A673 (cell line): ENCODE measurements around the gene DEXI. TPM values are rescaled to one million over a fixed set of nuclear protein-coding genes. Genes with fewer than 3 reads are reported as not detected.

Experiments used
- BruUV-seq: library from RNA; stranded (reverse); fragments of 400-500 nt; replicated peaks from 2 replicates; lab custom pipeline; 2021; lab: Mats Ljungman, UMichigan
- CTCF ChIA-PET: fragments of 300-600 bp; sonication (Branson Sonifier 250); formaldehyde crosslinking; loops from one replicate; lab custom pipeline; 2022; ENCODE audit warnings: antibody characterized with exemption; lab: Charles Lee
- POLR2A ChIA-PET: fragments of 300-600 bp; sonication (Branson Sonifier 250); formaldehyde crosslinking; loops from one replicate; lab custom pipeline; 2022; ENCODE audit warnings: antibody characterized with exemption; ENCODE audit not compliant: low non-redundant PET; lab: Charles Lee
- DNase-seq: peaks from one replicate; pipeline ENCODE4 v3.0.0-alpha.2; 2015; ENCODE audit warnings: low spot score
- H3K27ac ChIP-seq: fragments of 200-600 bp; sonication (generic); 2 replicates; pipeline ENCODE4 v1.5.1; 2016; ENCODE audit warnings: mixed run types, low read depth, mild to moderate bottlenecking, mixed read lengths, antibody characterized with exemption, low read length; ENCODE audit not compliant: poor library complexity, severe bottlenecking
- H3K27me3 ChIP-seq: fragments of 200-600 bp; sonication (generic); replicated peaks from 2 replicates; pipeline ENCODE4 v1.6.1; 2017; ENCODE audit warnings: mixed run types, low read depth, mild to moderate bottlenecking, mixed read lengths, antibody characterized with exemption, low read length; ENCODE audit not compliant: insufficient read depth, poor library complexity
- H3K36me3 ChIP-seq: fragments of 200-600 bp; sonication (generic); 2 replicates; pipeline ENCODE4 v1.6.1; 2016; ENCODE audit warnings: mixed run types, mild to moderate bottlenecking, mixed read lengths, antibody characterized with exemption, low read length; ENCODE audit not compliant: insufficient read depth, poor library complexity, severe bottlenecking
- H3K4me1 ChIP-seq: fragments of 200-600 bp; sonication (generic); 2 replicates; pipeline ENCODE4 v1.6.1; 2017; ENCODE audit warnings: mixed run types, mild to moderate bottlenecking, mixed read lengths, antibody characterized with exemption, low read length; ENCODE audit not compliant: insufficient read depth, poor library complexity, severe bottlenecking
- H3K4me3 ChIP-seq: fragments of 200-600 bp; sonication (generic); 2 replicates; pipeline ENCODE4 v1.5.1; 2016; ENCODE audit warnings: low read depth, mixed run types, mild to moderate bottlenecking, mixed read lengths, low read length; ENCODE audit not compliant: poor library complexity, severe bottlenecking
- H3K9me3 ChIP-seq: fragments of 200-600 bp; sonication (generic); 2 replicates; pipeline ENCODE4 v1.6.1; 2016; ENCODE audit warnings: mixed run types, low read depth, mild to moderate bottlenecking, mixed read lengths, antibody characterized with exemption, low read length; ENCODE audit not compliant: poor library complexity, severe bottlenecking
- CTCF ChIP-seq: fragments of 300-800, 200-600 bp; sonication (generic); conservative IDR thresholded peaks from 2 replicates; pipeline ENCODE4 v1.5.1; 2017; ENCODE audit warnings: low read depth, mild to moderate bottlenecking, antibody characterized with exemption, low read length, moderate library complexity, mixed read lengths
- EZH2 ChIP-seq: fragments of 200-600 bp; sonication (generic); IDR thresholded peaks from 2 replicates; pipeline ENCODE4 v1.6.1; 2017; ENCODE audit warnings: borderline replicate concordance, low read depth, mild to moderate bottlenecking, mixed read lengths, antibody characterized with exemption, low read length; ENCODE audit not compliant: poor library complexity, severe bottlenecking
- intact Hi-C: fragments of 100-400 bp; cut with micrococcal nuclease; formaldehyde crosslinking; loops from one replicate; pipeline ENCODE4 v1.10.0; 2022; ENCODE audit not compliant: unreplicated experiment
- total RNA-seq: library from RNA; stranded (reverse); gene quantifications from 2 replicates; pipeline ENCODE4 v1.2.3, GENCODE V29; 2021

The DEXI gene
- total RNA-seq, 1 experiment from 2014 or later = 30.7 TPM

- BruUV-seq = no TSS peak
- intact Hi-C loops = no loop called here
- no peaks in the 10 kb centered on the region for H3K27me3 ChIP-seq
- DNase-seq = no peak
- no peak for TF ChIP-seq CTCF
- TF ChIP-seq EZH2 = no peak
- ChIA-PET CTCF (interaction anchor here (0.9 to 1.4 kb wide), 2 partner anchors 21 to 306 kb away, joined by 3 to 10 read pairs; partner anchors contain the start of gene SOCS1), POLR2A (no interaction called here)
- H3K27ac ChIP-seq = no peak overlapping the region
- H3K9me3 ChIP-seq = no peaks in the 10 kb centered on the region
- H3K36me3 ChIP-seq = no peaks in the 10 kb centered on the region
- H3K4me1 ChIP-seq = peaks cover 41% of the 10 kb centered on the region
- no peak overlapping the region for H3K4me3 ChIP-seq
These were observed 8.1 kb upstream of the DEXI start for GRCh38 chr16:10950393-10950792.

- Histone ChIP-seq H3K4me3 (no peak overlapping the region), H3K27ac (no peak overlapping the region), H3K36me3 (no peaks in the 10 kb centered on the region), H3K9me3 (no peaks in the 10 kb centered on the region), H3K27me3 (no peaks in the 10 kb centered on the region), H3K4me1 (peaks cover 43% of the 10 kb centered on the region)
- TF ChIP-seq CTCF = 0 out of 2 replicates have a peak, but pooled peaks have one; percentile 16
- TF ChIP-seq EZH2 = no peak
- intact Hi-C loops = no loop called here
- DNase-seq = peak; percentile 89
- ChIA-PET POLR2A (no interaction called here), CTCF (interaction anchor here (1.3 to 1.4 kb wide), 2 partner anchors 15 to 22 kb away, joined by 3 read pairs; no protein-coding TSS in a partner anchor)
- BruUV-seq = no TSS peak
These were observed 7.2 kb upstream of the DEXI start for GRCh38 chr16:10949424-10949970.

GRCh38 chr16:10947211-10947787, 5.0 kb upstream of the DEXI start:
- intact Hi-C loops = no loop called here
- ChIA-PET CTCF (interaction anchor here (0.5 kb wide), 1 partner anchor 15 kb away, joined by 3 read pairs; no protein-coding TSS in a partner anchor), POLR2A (no interaction called here)
- no peak overlapping the region for H3K4me3 ChIP-seq
- DNase-seq = no peak
- TF ChIP-seq CTCF (no peak), EZH2 (no peak)
- H3K27me3 ChIP-seq = no peaks in the 10 kb centered on the region
- H3K9me3 ChIP-seq = no peaks in the 10 kb centered on the region
- H3K27ac ChIP-seq = no peak overlapping the region
- BruUV-seq = no TSS peak
- peaks cover 38% of the 10 kb centered on the region for H3K4me1 ChIP-seq
- H3K36me3 ChIP-seq = no peaks in the 10 kb centered on the region
